ENCODE data around the gene AMFR. TPM values are rescaled to one million over a fixed set of nuclear protein-coding genes. Genes with fewer than 3 reads are reported as not detected.

The AMFR gene
- total RNA-seq, 1 donor from 2014 or later = 69.9 TPM

DNA sequence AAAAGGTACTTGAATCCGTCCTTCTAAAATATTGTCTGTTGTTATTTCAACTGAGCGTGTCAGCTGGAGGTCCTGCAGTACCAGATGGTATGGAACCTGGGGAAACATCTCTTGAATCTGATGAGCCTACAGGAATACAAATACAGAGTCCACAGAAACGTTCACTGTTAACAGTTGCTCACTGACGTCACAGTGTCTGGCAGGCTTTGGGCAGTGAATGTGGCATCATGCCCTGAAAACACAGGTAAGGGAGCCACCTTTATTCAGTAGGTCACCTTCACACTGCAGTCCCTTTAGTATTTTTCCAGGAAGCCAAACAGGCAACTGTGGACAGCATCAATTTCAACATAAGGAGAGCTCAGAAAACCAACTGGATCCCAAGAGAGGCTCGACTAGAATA lies 56.1 kb downstream of the AMFR start:
- TF ChIP-seq, protein P1, sequence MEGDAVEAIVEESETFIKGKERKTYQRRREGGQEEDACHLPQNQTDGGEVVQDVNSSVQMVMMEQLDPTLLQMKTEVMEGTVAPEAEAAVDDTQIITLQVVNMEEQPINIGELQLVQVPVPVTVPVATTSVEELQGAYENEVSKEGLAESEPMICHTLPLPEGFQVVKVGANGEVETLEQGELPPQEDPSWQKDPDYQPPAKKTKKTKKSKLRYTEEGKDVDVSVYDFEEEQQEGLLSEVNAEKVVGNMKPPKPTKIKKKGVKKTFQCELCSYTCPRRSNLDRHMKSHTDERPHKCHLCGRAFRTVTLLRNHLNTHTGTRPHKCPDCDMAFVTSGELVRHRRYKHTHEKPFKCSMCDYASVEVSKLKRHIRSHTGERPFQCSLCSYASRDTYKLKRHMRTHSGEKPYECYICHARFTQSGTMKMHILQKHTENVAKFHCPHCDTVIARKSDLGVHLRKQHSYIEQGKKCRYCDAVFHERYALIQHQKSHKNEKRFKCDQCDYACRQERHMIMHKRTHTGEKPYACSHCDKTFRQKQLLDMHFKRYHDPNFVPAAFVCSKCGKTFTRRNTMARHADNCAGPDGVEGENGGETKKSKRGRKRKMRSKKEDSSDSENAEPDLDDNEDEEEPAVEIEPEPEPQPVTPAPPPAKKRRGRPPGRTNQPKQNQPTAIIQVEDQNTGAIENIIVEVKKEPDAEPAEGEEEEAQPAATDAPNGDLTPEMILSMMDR (IDR thresholded peaks at IDR 0.05; ENCODE audit: partially characterized antibody, unreplicated experiment) = no peak
- H3K27ac Mint-ChIP-seq (ENCODE audit: unreplicated experiment) = no peak overlapping the region
- H3K36me3 Mint-ChIP-seq (ENCODE audit: unreplicated experiment) = peaks cover 4% of the 10 kb centered on the region
- no peak for DNase-seq
- peaks cover 2% of the 10 kb centered on the region for H3K27me3 Mint-ChIP-seq (ENCODE audit: unreplicated experiment)
- peaks cover 31% of the 10 kb centered on the region for H3K4me1 Mint-ChIP-seq (ENCODE audit: low read depth, unreplicated experiment)
- H3K9me3 Mint-ChIP-seq (ENCODE audit: unreplicated experiment) = peaks cover 3% of the 10 kb centered on the region
- H3K4me3 Mint-ChIP-seq (ENCODE audit: unreplicated experiment) = no peak overlapping the region

DNA sequence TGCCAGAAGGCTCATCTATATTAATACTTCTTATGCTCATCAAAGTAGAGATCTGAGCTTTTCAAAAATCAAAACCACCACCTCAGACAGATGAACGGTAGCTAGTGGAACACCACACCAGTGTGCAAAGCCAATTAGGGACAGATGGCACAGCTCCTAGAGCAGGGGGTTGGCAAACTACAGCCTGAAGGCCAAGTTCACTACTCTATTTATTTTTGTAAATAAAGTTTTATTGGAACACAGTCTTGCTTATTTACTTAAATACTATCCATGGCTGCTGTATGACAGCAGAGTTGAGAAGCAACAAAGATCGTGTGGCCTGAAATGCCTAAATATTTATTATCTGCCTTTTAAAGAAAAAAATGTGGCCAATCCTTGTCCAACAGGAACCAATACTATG lies 56.8 kb downstream of the AMFR start:
- no peaks in the 10 kb centered on the region for H3K27me3 Mint-ChIP-seq (ENCODE audit: unreplicated experiment)
- H3K4me1 Mint-ChIP-seq (ENCODE audit: low read depth, unreplicated experiment) = peaks cover 26% of the 10 kb centered on the region
- H3K4me3 Mint-ChIP-seq (ENCODE audit: unreplicated experiment) = no peak overlapping the region
- peaks cover 4% of the 10 kb centered on the region for H3K36me3 Mint-ChIP-seq (ENCODE audit: unreplicated experiment)
- DNase-seq = no peak
- no peak overlapping the region for H3K27ac Mint-ChIP-seq (ENCODE audit: unreplicated experiment)
- TF ChIP-seq, protein P1 (IDR thresholded peaks at IDR 0.05; ENCODE audit: partially characterized antibody, unreplicated experiment) = no peak
- H3K9me3 Mint-ChIP-seq (ENCODE audit: unreplicated experiment) = peaks cover 3% of the 10 kb centered on the region

DNA sequence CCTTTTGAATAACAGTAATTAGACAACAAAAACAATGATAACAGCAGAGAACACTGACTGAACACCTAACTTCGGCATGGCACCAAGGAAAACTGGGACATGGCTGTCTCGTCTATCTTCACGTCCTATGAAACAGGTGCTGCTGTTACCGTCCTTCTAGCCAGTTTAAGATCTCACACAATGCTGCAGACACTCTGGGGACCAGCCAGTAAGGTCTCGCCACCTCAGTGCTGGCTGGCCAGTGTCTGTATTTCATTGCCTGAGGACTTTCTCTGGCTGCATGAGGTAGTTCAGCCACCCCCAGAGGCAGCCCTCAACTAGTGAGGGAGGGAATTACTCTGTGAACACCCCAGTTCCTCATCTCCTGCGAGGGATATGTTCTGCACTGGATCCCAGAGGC lies 57.6 kb downstream of the AMFR start:
- H3K4me1 Mint-ChIP-seq (ENCODE audit: low read depth, unreplicated experiment) = peaks cover 20% of the 10 kb centered on the region
- TF ChIP-seq, protein P1 (IDR thresholded peaks at IDR 0.05; ENCODE audit: partially characterized antibody, unreplicated experiment) = no peak

DNA sequence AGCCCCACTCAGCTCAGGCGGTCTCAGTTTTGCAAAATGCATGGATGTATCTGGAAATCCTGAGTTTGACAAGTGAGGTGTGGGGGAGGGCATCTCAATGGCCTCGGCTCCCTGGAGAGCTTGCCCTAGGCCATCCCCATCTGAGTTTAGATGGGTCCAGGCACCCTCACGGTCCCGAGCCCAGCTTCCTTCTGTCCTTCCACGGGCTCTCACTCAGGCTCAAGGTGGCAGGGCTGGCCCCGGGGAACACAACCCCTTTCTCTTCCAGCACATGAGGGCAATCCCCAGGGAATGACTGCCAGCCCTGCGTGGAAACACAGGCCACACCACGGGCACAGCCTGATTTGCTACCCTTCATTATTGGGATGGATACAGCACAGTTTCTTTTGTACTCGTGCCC lies 58.4 kb downstream of the AMFR start:
- no peak overlapping the region for H3K27ac Mint-ChIP-seq (ENCODE audit: unreplicated experiment)
- TF ChIP-seq, protein P1 (IDR thresholded peaks at IDR 0.05; ENCODE audit: partially characterized antibody, unreplicated experiment) = no peak
- peaks cover 5% of the 10 kb centered on the region for H3K27me3 Mint-ChIP-seq (ENCODE audit: unreplicated experiment)
- H3K9me3 Mint-ChIP-seq (ENCODE audit: unreplicated experiment) = peaks cover 5% of the 10 kb centered on the region
- peaks cover 21% of the 10 kb centered on the region for H3K4me1 Mint-ChIP-seq (ENCODE audit: low read depth, unreplicated experiment)
- no peak overlapping the region for H3K4me3 Mint-ChIP-seq (ENCODE audit: unreplicated experiment)
- peaks cover 4% of the 10 kb centered on the region for H3K36me3 Mint-ChIP-seq (ENCODE audit: unreplicated experiment)
- DNase-seq = no peak

More for the DNA sequence above, 57.6 kb downstream of the AMFR start:
- peaks cover 3% of the 10 kb centered on the region for H3K9me3 Mint-ChIP-seq (ENCODE audit: unreplicated experiment)
- H3K27me3 Mint-ChIP-seq (ENCODE audit: unreplicated experiment) = peaks cover 2% of the 10 kb centered on the region
- no peak overlapping the region for H3K4me3 Mint-ChIP-seq (ENCODE audit: unreplicated experiment)
- H3K27ac Mint-ChIP-seq (ENCODE audit: unreplicated experiment) = no peak overlapping the region
- peaks cover 4% of the 10 kb centered on the region for H3K36me3 Mint-ChIP-seq (ENCODE audit: unreplicated experiment)
- DNase-seq = no peak

DNA sequence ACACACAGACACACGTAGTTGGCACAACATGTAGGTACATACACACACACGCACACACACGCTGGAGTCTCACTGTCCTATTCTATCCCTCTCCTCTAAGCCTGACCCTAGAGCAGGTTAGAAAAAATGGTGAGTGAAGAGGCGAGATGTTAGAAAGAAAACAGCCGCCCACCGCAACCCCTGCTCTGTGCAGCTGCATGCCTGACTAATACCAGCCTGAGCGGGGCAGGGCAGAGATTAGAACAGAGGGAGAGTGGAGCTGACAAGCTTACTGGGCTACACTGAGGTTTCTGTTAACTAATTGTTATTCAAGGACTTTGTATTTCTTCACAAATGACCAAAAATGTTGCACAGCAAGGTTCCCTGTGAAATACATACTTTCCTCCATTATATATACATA lies 59.8 kb downstream of the AMFR start:
- H3K27ac Mint-ChIP-seq (ENCODE audit: unreplicated experiment) = no peak overlapping the region
- H3K27me3 Mint-ChIP-seq (ENCODE audit: unreplicated experiment) = peaks cover 5% of the 10 kb centered on the region
- DNase-seq = no peak
- peaks cover 28% of the 10 kb centered on the region for H3K4me1 Mint-ChIP-seq (ENCODE audit: low read depth, unreplicated experiment)
- peaks cover 3% of the 10 kb centered on the region for H3K9me3 Mint-ChIP-seq (ENCODE audit: unreplicated experiment)
- no peak overlapping the region for H3K4me3 Mint-ChIP-seq (ENCODE audit: unreplicated experiment)
- TF ChIP-seq, protein P1 (IDR thresholded peaks at IDR 0.05; ENCODE audit: partially characterized antibody, unreplicated experiment) = no peak
- peaks cover 4% of the 10 kb centered on the region for H3K36me3 Mint-ChIP-seq (ENCODE audit: unreplicated experiment)

All from glutamatergic neuron (in vitro differentiated cells).